ENCODE measurements around the gene RNF5.

The RNF5 gene

GRCh38 chr6:32213649-32214048, 35.4 kb downstream of the RNF5 start:
- DNase-seq: no peak

DNA sequence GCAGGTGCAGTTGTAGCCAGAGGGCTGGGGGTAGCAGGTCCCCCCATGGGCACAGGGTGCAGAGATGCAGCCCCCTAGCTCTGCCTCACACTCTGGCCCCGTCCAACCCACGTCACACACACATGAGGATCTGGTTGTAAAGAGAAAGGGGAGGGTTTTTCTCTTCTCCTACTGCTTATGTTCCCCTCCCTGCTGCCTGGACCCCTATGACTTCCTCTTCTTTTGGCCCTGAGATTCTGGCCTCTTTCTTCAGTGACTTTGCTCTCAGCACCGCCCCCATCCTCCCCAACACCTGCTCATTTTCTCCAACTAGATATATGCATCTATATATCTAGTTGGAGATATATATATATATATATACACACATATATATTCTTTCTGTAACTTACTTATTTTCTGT, 35.9 kb downstream of the RNF5 start:
- DNase-seq: no peak

DNA sequence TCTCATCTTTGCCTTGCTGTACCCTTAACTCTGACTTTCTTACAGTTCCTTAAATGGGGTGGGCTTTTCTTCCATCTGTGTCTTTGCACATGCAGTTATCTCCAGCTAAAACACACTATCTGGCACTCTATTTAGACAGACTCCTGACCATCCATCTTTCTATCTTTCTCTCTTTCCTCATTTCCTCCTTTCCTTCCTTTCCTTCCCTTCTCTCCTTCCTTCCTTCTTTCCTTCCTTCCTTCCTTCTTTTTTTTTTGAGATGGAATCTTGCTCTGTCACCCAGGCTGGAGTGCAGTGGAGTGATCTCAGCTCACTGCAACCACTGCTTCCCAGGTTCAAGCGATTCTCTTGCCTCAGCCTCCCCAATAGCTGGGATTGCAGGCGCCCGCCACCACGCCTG, 37.4 kb downstream of the RNF5 start:
- DNase-seq: no peak

GRCh38 chr6:32216285-32216684, 38.1 kb downstream of the RNF5 start:
- no peak for DNase-seq

GRCh38 chr6:32216998-32217397, 38.8 kb downstream of the RNF5 start:
- DNase-seq: no peak

GRCh38 chr6:32218167-32218566, 40.0 kb downstream of the RNF5 start:
- DNase-seq: no peak

- DNase-seq: no peak
Measured at GRCh38 chr6:32220021-32220420, 41.8 kb downstream of the RNF5 start.

GRCh38 chr6:32222333-32223230, 44.4 kb downstream of the RNF5 start:
- DNase-seq: no peak

DNA sequence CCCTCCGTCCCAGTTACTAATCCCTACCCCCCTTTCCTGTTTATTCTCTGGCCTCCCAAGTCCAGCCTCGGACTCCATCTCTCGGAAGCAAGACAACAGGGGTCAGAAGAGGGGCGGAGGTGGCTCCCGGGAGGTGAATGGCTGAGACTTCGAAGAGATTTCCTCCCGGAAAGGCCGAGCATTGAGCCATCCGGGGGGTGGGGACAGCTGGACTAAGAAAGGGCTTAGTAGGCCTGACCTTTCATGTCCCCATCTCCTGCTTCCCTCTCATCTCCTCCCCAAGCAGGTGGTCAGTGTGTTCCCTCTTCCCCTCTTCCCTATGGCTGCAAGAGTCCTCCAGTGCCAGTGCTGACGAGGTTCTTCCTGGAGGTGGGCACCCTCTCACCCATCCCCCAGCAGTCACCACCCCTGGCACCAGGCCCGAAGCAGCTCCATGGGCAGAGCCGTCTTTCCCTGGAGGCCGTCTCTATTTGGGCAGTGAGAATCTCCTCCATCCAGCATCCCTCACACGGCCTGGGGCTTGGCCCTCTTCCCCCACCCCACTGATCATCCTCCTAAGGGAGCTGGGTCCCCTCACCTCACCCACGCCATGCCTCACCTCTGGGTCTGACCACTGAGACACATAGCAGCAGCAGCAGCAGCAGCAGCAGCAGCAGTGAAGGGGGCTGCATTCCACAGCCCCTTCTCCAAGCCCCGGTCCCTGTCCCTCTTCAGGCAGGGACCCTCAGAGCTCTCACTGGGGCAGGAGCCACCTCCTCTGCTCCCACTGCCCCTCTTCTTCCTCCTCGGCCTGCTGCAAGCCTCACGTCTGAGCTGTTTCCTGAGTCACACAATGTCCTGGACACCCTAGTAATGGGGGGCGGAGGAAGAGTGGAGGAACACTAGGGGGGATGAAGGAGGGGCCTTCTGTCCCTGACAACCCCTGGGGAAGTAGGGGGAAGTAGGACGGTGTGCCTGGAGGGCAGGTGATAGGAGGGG, 45.3 kb downstream of the RNF5 start, which contains the start of gene NOTCH4:
Gene NOTCH4 (minus strand): TSS at position 810 of the 978 bp plus-strand sequence. CDS start 139 bp downstream, at position 671.
- DNase-seq: no peak

GRCh38 chr6:32224696-32225095, 46.5 kb downstream of the RNF5 start:
- DNase-seq: no peak

GRCh38 chr6:32226434-32226833, 48.2 kb downstream of the RNF5 start:
- DNase-seq: no peak

All from NCI-H2029 (cell line).